Suprapubic skin (tissue), 3 donors: Measurements from ENCODE around the gene MDN1.

ENCODE experiments used
- POLR2AphosphoS5 ChIP-seq, 3 donors: sonication (generic); formaldehyde crosslinking; IDR thresholded peaks; one replicate each; pipeline ENCODE4 v1.6.1; 2017; ENCODE audit warnings: antibody characterized with exemption in 3 of 3
- TF ChIP-seq, protein P1 (sequence below), 2 donors: fragments of 200-600 bp in 1 of 2; fragments of 450-650 bp in 1 of 2; sonication (generic) in 1 of 2; IDR thresholded peaks; one replicate each; pipeline ENCODE4 v1.5.1; 2016 to 2019; ENCODE audit warnings: antibody characterized with exemption in 2 of 2, mild to moderate bottlenecking in 1 of 2, moderate library complexity in 1 of 2

DNA sequence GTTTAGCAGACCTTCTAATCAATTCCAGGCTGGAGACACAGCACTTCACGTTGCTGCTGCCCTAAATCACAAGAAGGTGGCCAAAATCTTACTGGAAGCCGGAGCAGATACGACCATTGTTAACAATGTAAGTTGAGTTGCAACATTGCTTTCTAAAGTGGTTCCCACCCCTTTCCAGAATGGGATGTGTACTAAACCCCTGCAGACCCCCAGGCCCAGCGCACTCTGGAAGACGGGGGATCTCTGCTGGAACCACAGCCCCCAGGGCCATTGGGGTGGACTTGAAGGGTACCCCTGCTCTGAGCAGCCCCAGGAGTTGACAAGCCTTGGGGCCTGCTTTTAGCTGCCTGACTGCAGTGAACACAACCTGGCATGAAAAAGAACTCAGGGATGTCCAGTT is 203.1 kb downstream of the MDN1 start:
- TF ChIP-seq POLR2AphosphoS5 (IDR thresholded peaks at IDR 0.05): no peak
- TF ChIP-seq, protein P1, sequence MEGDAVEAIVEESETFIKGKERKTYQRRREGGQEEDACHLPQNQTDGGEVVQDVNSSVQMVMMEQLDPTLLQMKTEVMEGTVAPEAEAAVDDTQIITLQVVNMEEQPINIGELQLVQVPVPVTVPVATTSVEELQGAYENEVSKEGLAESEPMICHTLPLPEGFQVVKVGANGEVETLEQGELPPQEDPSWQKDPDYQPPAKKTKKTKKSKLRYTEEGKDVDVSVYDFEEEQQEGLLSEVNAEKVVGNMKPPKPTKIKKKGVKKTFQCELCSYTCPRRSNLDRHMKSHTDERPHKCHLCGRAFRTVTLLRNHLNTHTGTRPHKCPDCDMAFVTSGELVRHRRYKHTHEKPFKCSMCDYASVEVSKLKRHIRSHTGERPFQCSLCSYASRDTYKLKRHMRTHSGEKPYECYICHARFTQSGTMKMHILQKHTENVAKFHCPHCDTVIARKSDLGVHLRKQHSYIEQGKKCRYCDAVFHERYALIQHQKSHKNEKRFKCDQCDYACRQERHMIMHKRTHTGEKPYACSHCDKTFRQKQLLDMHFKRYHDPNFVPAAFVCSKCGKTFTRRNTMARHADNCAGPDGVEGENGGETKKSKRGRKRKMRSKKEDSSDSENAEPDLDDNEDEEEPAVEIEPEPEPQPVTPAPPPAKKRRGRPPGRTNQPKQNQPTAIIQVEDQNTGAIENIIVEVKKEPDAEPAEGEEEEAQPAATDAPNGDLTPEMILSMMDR (IDR thresholded peaks at IDR 0.05): no peak
